Measurements from ENCODE around the gene IST1. TPM values are rescaled to one million over a fixed set of nuclear protein-coding genes. Genes with fewer than 3 reads are reported as not detected.

Gene IST1
- total RNA-seq (2014; rRNA removed; shearing (Covaris generic)) (149 and 175 TPM in 2 replicates), polyA plus RNA-seq (2016; fragmentation: Nextera tagmentation; extraction: Ambion mirVana) (102 and 113 TPM in 2 replicates)

DNA sequence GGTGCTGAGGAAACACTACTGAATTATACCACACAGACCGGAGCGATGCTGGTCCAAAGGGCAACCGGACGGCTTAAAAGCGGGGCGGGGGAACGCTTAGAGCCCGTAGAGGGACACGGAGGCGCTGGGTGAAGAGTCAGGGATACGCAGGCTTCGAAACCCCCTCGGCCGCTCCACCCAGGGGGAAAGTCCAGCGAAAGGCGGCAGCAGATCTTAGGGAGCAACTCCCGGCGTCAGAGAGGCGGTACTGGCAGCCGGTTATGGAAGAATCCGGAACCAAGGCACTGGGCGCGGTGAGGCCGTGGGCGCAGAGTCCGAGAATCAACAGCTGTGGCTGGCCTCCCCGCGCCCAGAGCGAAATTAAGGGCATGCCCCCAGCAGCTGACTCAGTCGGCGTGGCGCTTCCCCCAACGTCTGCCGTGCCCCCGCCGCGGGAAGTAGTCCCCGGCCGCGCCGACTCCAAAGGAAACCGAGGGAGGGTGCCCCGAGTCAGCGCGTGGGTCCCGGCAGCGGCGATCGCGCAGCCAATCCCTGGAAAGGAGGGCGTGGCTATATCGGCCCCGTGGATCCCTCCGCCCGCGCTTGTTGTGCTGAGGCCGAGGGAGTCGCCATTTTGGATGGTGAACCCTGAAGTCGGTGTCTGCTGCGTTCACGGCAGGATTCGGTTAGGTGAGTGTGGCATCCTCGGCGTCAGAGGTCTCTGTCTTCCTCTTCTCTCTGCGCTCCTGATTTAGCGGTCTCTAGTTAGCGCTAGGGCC, at the start of gene IST1:
Gene IST1 (plus strand): TSS at position 611 of the 758 bp plus-strand sequence. CDS start 20,110 bp downstream, outside the sequence.
- peak; percentile 100 for DNase-seq
- no peak for TF ChIP-seq EZH2phosphoT487 (IDR thresholded peaks at IDR 0.05; ENCODE audit: insufficient read depth, low read depth)
- TF ChIP-seq EZH2 (IDR thresholded peaks at IDR 0.05; ENCODE audit: insufficient read depth, poor library complexity, severe bottlenecking): no peak
- Histone ChIP-seq H3K9me2 (ENCODE audit: insufficient read depth) (no peaks in the 10 kb centered on the region), H3K4me3 (peak within 1 kb of the TSS; percentile 90), H3F3A (ENCODE audit: insufficient read depth) (peaks cover 7% of the 10 kb centered on the region), H3K4me2 (ENCODE audit: unreplicated experiment) (peak within 1 kb of the TSS; percentile 96), H3K9me3 (ENCODE audit: low read depth) (no peaks in the 10 kb centered on the region), H3K27me3 (replicated peaks; ENCODE audit: insufficient read depth) (no peaks in the 10 kb centered on the region), H3K36me3 (ENCODE audit: low read depth) (no peaks in the 10 kb centered on the region), H2AFZ (peak within 1 kb of the TSS; percentile 89), H3K79me2 (ENCODE audit: insufficient read depth) (peaks cover 47% of the 10 kb centered on the region), H3K9ac (peak within 1 kb of the TSS; percentile 98), H4K20me1 (ENCODE audit: insufficient read depth) (peaks cover 8% of the 10 kb centered on the region; the same call in 1 of the 2 replicates), H3K4me1 (ENCODE audit: insufficient read depth) (peaks cover 8% of the 10 kb centered on the region; the same call in 1 of the 2 replicates), H3K27ac (peak within 1 kb of the TSS; percentile 91)
- WGBS, 2 experiments (ENCODE audit: low coverage in 1 of 2, low lambda C conversion rate in 2 of 2, missing lambda C conversion rate in 2 of 2): 0 to 1% methylated on average over 57 to 64 of the region's 67 CpGs
- in situ Hi-C loops (cut with MboI): no loop called here

- 1% methylated on average over 46 to 61 of the region's 62 CpGs for WGBS, 2 experiments (ENCODE audit: low coverage in 1 of 2, low lambda C conversion rate in 2 of 2, missing lambda C conversion rate in 2 of 2)
Observed at GRCh38 chr16:71845639-71846430, 49.5 kb upstream of the IST1 start, which contains the start of gene ATXN1L. Gene ATXN1L, plus strand, starts transcription at chr16:71845976. Its CDS starts 3,765 bp downstream, at chr16:71849741.

GRCh38 chr16:71846431-71846830, 48.9 kb upstream of the IST1 start:
- Histone ChIP-seq H3K4me1 (ENCODE audit: insufficient read depth) (peaks cover 11% of the 10 kb centered on the region; the same call in 1 of the 2 replicates), H3F3A (ENCODE audit: insufficient read depth) (no peaks in the 10 kb centered on the region), H3K27me3 (replicated peaks; ENCODE audit: insufficient read depth) (no peaks in the 10 kb centered on the region), H3K9me2 (ENCODE audit: insufficient read depth) (no peaks in the 10 kb centered on the region), H2AFZ (peak overlapping the region; percentile 68), H3K27ac (peak overlapping the region; percentile 48), H3K79me2 (ENCODE audit: insufficient read depth) (peaks cover 44% of the 10 kb centered on the region), H4K20me1 (ENCODE audit: insufficient read depth) (0 out of 2 replicates have a peak, but pooled peaks cover 5% of the 10 kb centered on the region), H3K36me3 (ENCODE audit: low read depth) (peaks cover 16% of the 10 kb centered on the region; the same call in 1 of the 2 replicates), H3K4me3 (peak overlapping the region; percentile 97), H3K9me3 (ENCODE audit: low read depth) (no peaks in the 10 kb centered on the region), H3K9ac (peak overlapping the region; percentile 95), H3K4me2 (ENCODE audit: unreplicated experiment) (peak overlapping the region; percentile 97)
- in situ Hi-C loops (cut with MboI): no loop called here
- TF ChIP-seq EZH2phosphoT487 (IDR thresholded peaks at IDR 0.05; ENCODE audit: insufficient read depth, low read depth) (no peak), EZH2 (IDR thresholded peaks at IDR 0.05; ENCODE audit: insufficient read depth, poor library complexity, severe bottlenecking) (no peak)
- 2% methylated on average over 20 of the region's 20 CpGs for WGBS, 2 experiments (ENCODE audit: low coverage in 1 of 2, low lambda C conversion rate in 2 of 2, missing lambda C conversion rate in 2 of 2)
- peak; percentile 69 for DNase-seq

More at GRCh38 chr16:71845639-71846430, 49.5 kb upstream of the IST1 start, which contains the start of gene ATXN1L:
- in situ Hi-C loops (cut with MboI): no loop called here
- H3K9me2 ChIP-seq (ENCODE audit: insufficient read depth): no peaks in the 10 kb centered on the region
- H3K4me1 ChIP-seq (ENCODE audit: insufficient read depth): peaks cover 11% of the 10 kb centered on the region; the same call in 1 of the 2 replicates
- peaks cover 16% of the 10 kb centered on the region; the same call in 1 of the 2 replicates for H3K36me3 ChIP-seq (ENCODE audit: low read depth)
- H3K79me2 ChIP-seq (ENCODE audit: insufficient read depth): peaks cover 38% of the 10 kb centered on the region
- no peaks in the 10 kb centered on the region for H3K9me3 ChIP-seq (ENCODE audit: low read depth)
- H3K27ac ChIP-seq: peak within 1 kb of the TSS; percentile 65
- H3F3A ChIP-seq (ENCODE audit: insufficient read depth): no peaks in the 10 kb centered on the region
- 0 out of 2 replicates have a peak, but pooled peaks cover 5% of the 10 kb centered on the region for H4K20me1 ChIP-seq (ENCODE audit: insufficient read depth)
- H3K4me3 ChIP-seq: peak within 1 kb of the TSS; percentile 97
- H3K9ac ChIP-seq: peak within 1 kb of the TSS; percentile 95
- no peaks in the 10 kb centered on the region for H3K27me3 ChIP-seq (replicated peaks; ENCODE audit: insufficient read depth)
- peak within 1 kb of the TSS; percentile 89 for H2AFZ ChIP-seq
- peak; percentile 96 for DNase-seq
- H3K4me2 ChIP-seq (ENCODE audit: unreplicated experiment): peak within 1 kb of the TSS; percentile 97
- TF ChIP-seq EZH2phosphoT487 (IDR thresholded peaks at IDR 0.05; ENCODE audit: insufficient read depth, low read depth) (no peak), EZH2 (IDR thresholded peaks at IDR 0.05; ENCODE audit: insufficient read depth, poor library complexity, severe bottlenecking) (no peak)

DNA sequence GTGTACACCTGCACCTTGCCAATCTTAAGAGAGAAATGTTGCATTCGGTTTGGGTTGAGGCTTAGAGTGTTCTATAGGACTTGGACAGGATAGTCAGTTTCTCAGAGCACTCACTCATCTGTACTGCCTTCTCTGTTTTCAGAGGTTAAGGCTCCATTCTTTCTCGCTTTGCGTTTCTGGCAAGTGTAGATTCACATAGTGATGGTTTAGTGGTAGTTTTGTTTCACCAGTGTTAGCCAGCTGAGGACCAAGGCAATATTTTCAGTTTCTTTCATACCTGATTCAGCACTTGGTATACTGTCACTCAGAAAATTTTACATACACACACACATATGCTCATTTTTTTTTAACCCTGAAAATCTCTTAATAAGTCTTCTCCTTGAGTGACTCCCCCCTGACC, 48.2 kb upstream of the IST1 start:
- in situ Hi-C loops (cut with MboI): no loop called here
- H3K79me2 ChIP-seq (ENCODE audit: insufficient read depth): peaks cover 51% of the 10 kb centered on the region

More for the DNA sequence above, 48.2 kb upstream of the IST1 start:
- Histone ChIP-seq H3K4me2 (ENCODE audit: unreplicated experiment) (peak overlapping the region; percentile 97), H4K20me1 (ENCODE audit: insufficient read depth) (0 out of 2 replicates have a peak, but pooled peaks cover 5% of the 10 kb centered on the region), H3K4me1 (ENCODE audit: insufficient read depth) (peaks cover 11% of the 10 kb centered on the region; the same call in 1 of the 2 replicates), H3K4me3 (peak overlapping the region; percentile 97), H3K36me3 (ENCODE audit: low read depth) (peaks cover 16% of the 10 kb centered on the region; the same call in 1 of the 2 replicates), H3F3A (ENCODE audit: insufficient read depth) (no peaks in the 10 kb centered on the region), H3K9me2 (ENCODE audit: insufficient read depth) (no peaks in the 10 kb centered on the region), H3K27ac (no peak overlapping the region), H3K27me3 (replicated peaks; ENCODE audit: insufficient read depth) (no peaks in the 10 kb centered on the region), H3K9ac (peak overlapping the region; percentile 95), H2AFZ (no peak overlapping the region), H3K9me3 (ENCODE audit: low read depth) (no peaks in the 10 kb centered on the region)
- WGBS, 2 experiments (ENCODE audit: low coverage in 1 of 2, low lambda C conversion rate in 2 of 2, missing lambda C conversion rate in 2 of 2): 40 to 50% methylated on average over 3 of the region's 3 CpGs
- TF ChIP-seq EZH2 (IDR thresholded peaks at IDR 0.05; ENCODE audit: insufficient read depth, poor library complexity, severe bottlenecking) (no peak), EZH2phosphoT487 (IDR thresholded peaks at IDR 0.05; ENCODE audit: insufficient read depth, low read depth) (no peak)
- DNase-seq: peak; percentile 20
